HG03469 (cell line): ENCODE results near the gene CNTROB.

ENCODE experiments used
- ATAC-seq: cut with Tn5 transposase; IDR thresholded peaks from one replicate; pipeline ENCODE4 v1.9.1; 2021; ENCODE audit warnings: mild to moderate bottlenecking, moderate library complexity, moderate number of reproducible peaks; ENCODE audit not compliant: unreplicated experiment

CNTROB gene

GRCh38 chr17:7982173-7982572, 50.2 kb downstream of the CNTROB start:
- ATAC-seq: no peak

- no peak for ATAC-seq
Observed at GRCh38 chr17:7982666-7983065, 50.7 kb downstream of the CNTROB start.

GRCh38 chr17:7984904-7985303, 52.9 kb downstream of the CNTROB start:
- ATAC-seq: no peak

DNA sequence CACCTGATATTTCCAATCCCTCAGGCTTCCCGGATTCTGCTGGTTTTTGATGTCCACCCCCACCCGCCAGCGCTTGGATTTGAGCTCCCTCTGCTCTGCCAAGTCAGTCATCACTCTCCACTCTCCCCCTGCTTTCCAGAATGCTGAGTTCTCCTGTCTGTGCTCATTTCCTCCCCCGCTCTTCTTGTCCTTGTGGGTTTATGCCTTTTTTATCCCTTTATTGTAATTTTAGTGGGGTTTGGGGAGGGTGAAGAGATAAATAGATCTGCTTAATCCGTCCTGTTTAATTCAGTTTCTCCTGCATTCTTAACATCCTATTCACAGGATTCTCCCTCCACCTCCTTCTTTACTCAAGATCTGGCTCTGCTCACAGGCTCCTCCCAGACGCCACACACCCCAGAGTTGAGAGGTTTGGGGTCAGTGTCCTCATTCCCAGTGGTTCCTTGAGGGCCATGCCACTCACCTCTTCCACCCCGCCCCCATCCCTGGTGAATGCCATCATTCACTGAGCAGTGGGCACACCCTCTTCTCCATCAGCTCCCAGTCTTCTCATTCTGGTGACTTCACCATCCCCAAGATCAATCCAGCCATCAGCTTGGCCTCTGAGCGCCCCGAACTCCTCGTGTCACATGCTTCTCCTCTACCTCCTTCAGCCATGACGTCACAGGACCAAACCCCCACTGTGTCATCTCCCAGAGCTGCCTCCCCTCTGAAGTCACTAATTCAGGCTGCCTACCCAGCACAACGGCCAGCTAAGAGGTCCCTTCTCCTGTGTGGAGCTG, 55.3 kb downstream of the CNTROB start:
- no peak for ATAC-seq

DNA sequence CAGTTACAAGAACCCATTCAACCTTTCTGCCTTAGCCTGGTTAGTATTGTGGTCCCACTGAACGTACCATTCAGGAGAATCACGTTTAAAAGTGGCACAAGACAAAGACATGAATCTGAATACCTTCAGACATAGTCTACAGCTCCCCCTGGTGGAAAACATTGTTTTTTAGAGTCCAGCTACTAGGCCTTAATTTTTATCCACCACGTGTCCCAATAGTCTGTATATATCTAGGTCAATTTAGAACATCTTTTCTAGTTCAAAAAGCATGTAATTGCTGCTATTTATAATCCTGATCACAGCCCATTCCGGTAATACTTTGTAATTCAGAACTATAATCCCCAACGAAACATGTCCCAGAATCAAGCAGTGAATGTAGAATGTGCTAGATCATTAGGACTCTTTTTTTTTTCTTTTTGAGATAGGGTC, 56.8 kb downstream of the CNTROB start:
- ATAC-seq: no peak

DNA sequence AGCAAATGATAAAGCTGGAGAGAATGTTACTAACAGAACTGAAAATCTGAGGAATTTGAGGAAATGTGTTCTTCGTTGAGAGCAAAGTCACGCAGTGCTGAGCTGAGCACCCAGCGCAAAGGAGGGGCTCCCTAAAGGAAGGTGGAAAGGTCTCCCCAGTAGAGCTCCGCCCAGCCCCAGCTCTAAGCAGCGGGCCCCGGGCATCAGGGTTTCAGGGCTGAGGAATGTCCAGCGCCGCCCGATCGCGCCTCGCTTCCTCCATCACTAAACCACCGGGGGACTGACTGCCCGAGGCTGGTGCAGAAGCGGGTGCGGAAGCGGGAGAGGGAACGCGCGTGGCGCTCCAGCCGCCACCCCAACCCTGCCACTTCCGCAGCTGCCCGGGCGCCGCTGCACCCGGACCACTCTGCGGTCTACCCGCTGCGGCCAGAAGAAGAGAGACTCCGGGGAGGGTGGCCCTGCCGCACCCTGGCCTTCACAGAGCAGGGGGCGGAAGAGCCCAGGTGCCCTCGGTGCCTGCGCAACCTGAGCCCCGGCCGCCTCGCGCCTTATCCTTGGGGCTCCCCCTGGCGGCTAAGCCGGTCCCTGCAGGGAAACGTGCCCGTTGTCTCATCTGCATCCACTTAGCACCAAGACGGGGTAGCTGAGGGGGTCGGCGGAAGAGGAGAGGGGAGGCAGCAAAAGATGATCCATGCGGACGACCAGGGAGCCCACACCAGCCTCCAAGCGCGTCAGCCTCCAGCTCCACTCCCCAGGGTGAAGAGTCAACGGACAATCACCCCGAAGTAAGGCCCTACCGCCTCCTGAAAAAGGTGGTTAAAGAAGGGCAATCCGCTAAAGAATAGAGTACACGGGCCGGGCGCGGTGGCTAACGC, 58.0 kb downstream of the CNTROB start:
- peak; percentile 64 for ATAC-seq

GRCh38 chr17:7992516-7992915, 60.5 kb downstream of the CNTROB start:
- ATAC-seq: no peak

- ATAC-seq: no peak
Observed at GRCh38 chr17:7992924-7993323, 60.9 kb downstream of the CNTROB start.

DNA sequence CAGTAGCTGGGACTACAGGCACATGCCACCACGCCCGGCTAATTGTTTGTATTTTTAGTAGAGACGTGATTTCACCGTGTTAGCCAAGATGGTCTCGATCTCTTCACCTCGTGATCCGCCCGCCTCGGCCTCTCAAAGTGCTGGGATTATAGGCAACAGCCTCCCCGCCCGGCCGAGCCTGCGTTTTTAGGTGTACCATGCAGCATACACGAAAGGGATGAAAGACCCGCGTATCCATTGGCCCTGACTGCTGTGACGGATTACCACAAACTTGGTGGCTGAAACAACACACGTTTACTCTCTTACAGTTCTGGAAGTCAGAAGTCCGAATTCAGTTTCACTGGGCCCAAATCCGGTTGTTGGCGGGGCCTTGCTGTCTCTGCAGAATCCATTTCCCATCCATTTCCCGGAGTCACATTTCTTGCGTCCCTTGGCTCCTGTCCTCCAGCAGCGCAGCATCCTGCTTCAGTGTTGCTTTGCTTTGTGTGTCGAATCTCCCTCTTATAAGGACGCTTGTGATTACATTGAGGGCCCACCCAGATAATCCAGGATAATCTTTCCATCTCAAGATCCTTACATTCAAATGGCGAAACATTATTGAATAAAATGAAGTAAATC, 62.1 kb downstream of the CNTROB start:
- no peak for ATAC-seq

GRCh38 chr17:7995724-7996123, 63.7 kb downstream of the CNTROB start:
- ATAC-seq: no peak

- ATAC-seq: no peak
Observed at GRCh38 chr17:7997186-7997585, 65.2 kb downstream of the CNTROB start.
